Measurements from ENCODE around the gene AP3M1.

AP3M1 gene

DNA sequence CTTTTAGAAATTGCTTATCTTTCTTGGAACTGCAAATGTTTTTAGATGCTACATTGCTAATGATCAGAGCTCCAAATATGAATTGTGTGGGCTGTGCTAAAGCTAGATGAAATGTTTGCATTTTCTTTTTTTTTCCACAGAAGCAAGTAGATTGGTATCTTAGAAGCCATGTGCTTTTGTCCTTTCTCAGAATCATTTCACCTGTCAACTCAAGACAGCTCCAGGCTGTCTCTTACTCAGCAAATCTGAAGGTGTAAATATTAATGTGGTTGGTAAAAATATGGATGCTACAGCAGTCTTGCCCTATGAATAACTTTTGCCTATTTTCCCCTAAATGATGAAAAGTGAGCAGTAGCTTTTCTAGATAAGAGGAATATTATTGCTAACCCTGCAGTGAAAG is 41.2 kb downstream of the AP3M1 start:
- no peak overlapping the region for H3K27ac ChIP-seq
- no peak for TF ChIP-seq CTCF (IDR thresholded peaks at IDR 0.05)
- no peak for DNase-seq
- no peak overlapping the region for H3K4me3 ChIP-seq
- H3K36me3 ChIP-seq = peaks cover 92 to 100% (median 96%) of the 10 kb centered on the region in 3 donors
- no peaks in the 10 kb centered on the region for H3K9me3 ChIP-seq
- H3K27me3 ChIP-seq = no peaks in the 10 kb centered on the region
- H3K4me1 ChIP-seq = peaks cover 0 to 21% (median 6%) of the 10 kb centered on the region in 4 donors
- intact Hi-C loops (cut with DNase I; ENCODE audit: low total_unique reads) = no loop called here

DNA sequence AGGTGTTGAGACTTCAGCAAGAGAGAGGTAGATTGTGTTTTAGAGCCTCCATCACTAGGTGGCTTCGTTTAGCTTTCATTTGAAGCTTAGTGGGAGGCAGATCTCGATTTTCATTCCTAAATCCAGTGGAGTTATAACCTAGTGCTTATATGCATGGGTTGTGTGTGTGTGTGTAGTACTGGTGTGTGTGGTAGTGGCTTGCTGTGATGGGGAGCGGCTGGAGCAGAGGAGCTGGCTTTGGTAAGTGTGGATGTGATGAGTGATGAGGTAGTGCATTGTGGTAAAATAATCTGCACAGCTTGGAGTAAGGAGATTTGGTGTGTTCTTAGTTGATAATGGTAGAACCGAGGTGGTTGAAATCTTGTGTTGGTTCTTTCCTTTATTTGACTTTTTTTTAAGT is 43.2 kb downstream of the AP3M1 start:
- Histone ChIP-seq H3K4me1 (peaks cover 0 to 10% (median 0%) of the 10 kb centered on the region in 4 donors), H3K4me3 (no peak overlapping the region), H3K9me3 (no peaks in the 10 kb centered on the region), H3K27me3 (no peaks in the 10 kb centered on the region), H3K27ac (no peak overlapping the region), H3K36me3 (peaks cover 91 to 98% (median 95%) of the 10 kb centered on the region in 3 donors)
- no peak for DNase-seq
- TF ChIP-seq CTCF (IDR thresholded peaks at IDR 0.05) = no peak
- intact Hi-C loops (cut with DNase I; ENCODE audit: low total_unique reads) = no loop called here

- Histone ChIP-seq H3K4me3 (no peak overlapping the region), H3K36me3 (peaks cover 85 to 95% (median 89%) of the 10 kb centered on the region in 3 donors), H3K27me3 (no peaks in the 10 kb centered on the region), H3K9me3 (no peaks in the 10 kb centered on the region), H3K4me1 (peaks cover 0 to 4% (median 0%) of the 10 kb centered on the region in 4 donors), H3K27ac (no peak overlapping the region)
- intact Hi-C loops (cut with DNase I; ENCODE audit: low total_unique reads) = no loop called here
- TF ChIP-seq CTCF (IDR thresholded peaks at IDR 0.05) = no peak
- no peak for DNase-seq
Observed at GRCh38 chr10:74104996-74105395, 45.6 kb downstream of the AP3M1 start.

GRCh38 chr10:74104480-74104879 is 46.1 kb downstream of the AP3M1 start:
- intact Hi-C loops (cut with DNase I; ENCODE audit: low total_unique reads) = no loop called here
- H3K4me3 ChIP-seq = no peak overlapping the region
- no peaks in the 10 kb centered on the region for H3K9me3 ChIP-seq
- H3K36me3 ChIP-seq = peaks cover 85 to 95% (median 89%) of the 10 kb centered on the region in 3 donors
- no peak for DNase-seq
- H3K27ac ChIP-seq = no peak overlapping the region
- H3K4me1 ChIP-seq = no peaks in the 10 kb centered on the region
- no peak for TF ChIP-seq CTCF (IDR thresholded peaks at IDR 0.05)
- no peaks in the 10 kb centered on the region for H3K27me3 ChIP-seq

- peaks cover 85 to 95% (median 89%) of the 10 kb centered on the region in 3 donors for H3K36me3 ChIP-seq
- H3K4me3 ChIP-seq = no peak overlapping the region
- no peak for TF ChIP-seq CTCF (IDR thresholded peaks at IDR 0.05)
- DNase-seq = no peak
- no peak overlapping the region for H3K27ac ChIP-seq
- no peaks in the 10 kb centered on the region for H3K9me3 ChIP-seq
- H3K4me1 ChIP-seq = no peaks in the 10 kb centered on the region
- H3K27me3 ChIP-seq = no peaks in the 10 kb centered on the region
- intact Hi-C loops (cut with DNase I; ENCODE audit: low total_unique reads) = no loop called here
Observed at GRCh38 chr10:74103560-74104258, 46.9 kb downstream of the AP3M1 start.
